Testis (tissue), 3 donors: Measurements from ENCODE around the gene ARL10. TPM values are rescaled to one million over a fixed set of nuclear protein-coding genes. Genes with fewer than 3 reads are reported as not detected.

Experiments used
- DNase-seq: peaks from one replicate; pipeline ENCODE4 v3.0.0-alpha.2; 2019
- H3K27ac ChIP-seq, 2 donors: fragments of 200-600 bp; sonication (generic); one replicate each; pipeline ENCODE4 v1.5.1; 2019
- H3K27me3 ChIP-seq: fragments of 200-600 bp; sonication (generic); one replicate; pipeline ENCODE4 v1.5.1; 2019
- H3K36me3 ChIP-seq: fragments of 200-600 bp; sonication (generic); one replicate; pipeline ENCODE4 v1.5.1; 2017; ENCODE audit warnings: low read depth; ENCODE audit errors: missing control alignments
- H3K4me1 ChIP-seq: fragments of 200-600 bp; sonication (generic); one replicate; pipeline ENCODE4 v1.5.1; 2019
- H3K4me3 ChIP-seq, 2 donors: fragments of 200-600 bp; sonication (generic); one replicate each; pipeline ENCODE4 v1.5.1; 2017 to 2019
- H3K9me3 ChIP-seq: fragments of 200-600 bp; sonication (generic); one replicate; pipeline ENCODE4 v1.5.1; 2017
- CTCF ChIP-seq, 3 experiments: fragments of 450-650 bp in 2 of 3; fragments of 200-600 bp in 1 of 3; sonication (generic) in 1 of 3; IDR thresholded peaks; one replicate each; pipeline ENCODE4 v1.5.1; 2016 to 2019; ENCODE audit warnings: antibody characterized with exemption in 3 of 3, mild to moderate bottlenecking in 2 of 3, moderate library complexity in 1 of 3
- POLR2A ChIP-seq: fragments of 450-650 bp; IDR thresholded peaks from one replicate; pipeline ENCODE4 v1.6.1; 2017; ENCODE audit warnings: antibody characterized with exemption, mild to moderate bottlenecking, moderate library complexity
- WGBS, 2 donors: methylation state at CpG; one replicate each; pipeline ENCODE4 v1.1.5; 2018; 5-methylcytosine and 5-hydroxymethylcytosine counted together
- intact Hi-C: fragments of 100-400 bp; cut with DNase I; formaldehyde crosslinking; loops from one replicate; pipeline ENCODE4 v1.15.1; 2023; ENCODE audit warnings: low total_unique reads
- polyA plus RNA-seq: library from polyadenylated mRNA; stranded (reverse); fragments of 350-450 nt; fragmentation: Illumina TruSeq; extraction: RNeasy Lipid Tissue Mini Kit (QIAGEN cat#74804); gene quantifications from one replicate; pipeline ENCODE4 v1.2.3, GENCODE V29; 2014; ENCODE audit warnings: low read depth, low replicate concordance; ENCODE audit not compliant: insufficient read depth
- total RNA-seq, 2 donors: library from RNA; depleted of rRNA; stranded (reverse); fragments of >200 nt; gene quantifications; one replicate each; pipeline ENCODE4 v1.2.3, GENCODE V29; 2016

ARL10 gene
- total and polyA plus RNA-seq, 3 donors from 2014 or later, result 5.8 to 8.9 (median 8.3) TPM

- no peaks in the 10 kb centered on the region for H3K36me3 ChIP-seq
These were observed 32.6 kb downstream of the ARL10 start for GRCh38 chr5:176397736-176398420.

GRCh38 chr5:176400382-176401156, 35.3 kb downstream of the ARL10 start:
- no peak overlapping the region for H3K27ac ChIP-seq

More at GRCh38 chr5:176397736-176398420, 32.6 kb downstream of the ARL10 start:
- DNase-seq, result no peak
- TF ChIP-seq CTCF (IDR thresholded peaks at IDR 0.05) (no peak), POLR2A (no peak)
- 95 to 96% methylated on average over 18 of the region's 18 CpGs for whole genome bisulfite sequencing, 2 donors
- intact Hi-C loops, result no loop called here
- Histone ChIP-seq H3K4me3 (no peak overlapping the region), H3K27ac (no peak overlapping the region), H3K9me3 (no peaks in the 10 kb centered on the region), H3K4me1 (peaks cover 17% of the 10 kb centered on the region), H3K27me3 (no peaks in the 10 kb centered on the region)

GRCh38 chr5:176401281-176402205, 36.3 kb downstream of the ARL10 start:
- no peak for DNase-seq
- Histone ChIP-seq H3K27me3 (no peaks in the 10 kb centered on the region), H3K9me3 (no peaks in the 10 kb centered on the region), H3K4me1 (no peaks in the 10 kb centered on the region), H3K27ac (no peak overlapping the region), H3K36me3 (no peaks in the 10 kb centered on the region), H3K4me3 (no peak overlapping the region)
- intact Hi-C loops, result no loop called here
- TF ChIP-seq CTCF (IDR thresholded peaks at IDR 0.05) (no peak), POLR2A (no peak)
- 89 to 93% methylated on average over 22 of the region's 22 CpGs for WGBS, 2 donors

More at GRCh38 chr5:176400382-176401156, 35.3 kb downstream of the ARL10 start:
- TF ChIP-seq CTCF (IDR thresholded peaks at IDR 0.05) (no peak), POLR2A (no peak)
- H3K36me3 ChIP-seq, result no peaks in the 10 kb centered on the region
- intact Hi-C loops, result no loop called here
- H3K4me1 ChIP-seq, result peaks cover 7% of the 10 kb centered on the region
- H3K9me3 ChIP-seq, result no peaks in the 10 kb centered on the region
- H3K27me3 ChIP-seq, result no peaks in the 10 kb centered on the region
- no peak for DNase-seq
- no peak overlapping the region for H3K4me3 ChIP-seq
- 72 to 77% methylated on average over 15 to 17 of the region's 17 CpGs for WGBS, 2 donors

GRCh38 chr5:176405656-176406435, 40.6 kb downstream of the ARL10 start:
- no peak for TF ChIP-seq CTCF (IDR thresholded peaks at IDR 0.05)
- no peak for TF ChIP-seq POLR2A

More at GRCh38 chr5:176405656-176406435, 40.6 kb downstream of the ARL10 start:
- 89 to 98% methylated on average over 14 to 20 of the region's 20 CpGs for WGBS, 2 donors
- no peaks in the 10 kb centered on the region for H3K9me3 ChIP-seq
- H3K36me3 ChIP-seq, result no peaks in the 10 kb centered on the region
- DNase-seq, result no peak
- no peaks in the 10 kb centered on the region for H3K27me3 ChIP-seq
- H3K27ac ChIP-seq, result no peak overlapping the region
- H3K4me1 ChIP-seq, result no peaks in the 10 kb centered on the region
- H3K4me3 ChIP-seq, result no peak overlapping the region
- intact Hi-C loops, result no loop called here
